ENCODE data around the gene EIF3L. TPM values are rescaled to one million over a fixed set of nuclear protein-coding genes. Genes with fewer than 3 reads are reported as not detected.

Gene EIF3L
- total RNA-seq, 2 donors from 2014 or later: 224 to 226 TPM

GRCh38 chr22:37923927-37924326, 74.7 kb downstream of the EIF3L start:
- ATAC-seq (ENCODE audit: insufficient number of reproducible peaks, low FRiP score, low read depth) (no peak), DNase-seq (ENCODE audit: low spot score) (no peak)
- no peak overlapping the region for H3K4me3 ChIP-seq
- H3K9me3 ChIP-seq: no peaks in the 10 kb centered on the region
- TF ChIP-seq CTCF (IDR thresholded peaks at IDR 0.05): no peak
- peaks cover 59% of the 10 kb centered on the region for H3K36me3 ChIP-seq
- no peak overlapping the region for H3K27ac ChIP-seq
- H3K27me3 ChIP-seq (replicated peaks; ENCODE audit: insufficient read depth): no peaks in the 10 kb centered on the region
- no peaks in the 10 kb centered on the region for H3K4me1 ChIP-seq (ENCODE audit: control insufficient read depth in 1 of 2, low read depth in 2 of 2)

GRCh38 chr22:37924386-37925065, 75.3 kb downstream of the EIF3L start:
- TF ChIP-seq CTCF (IDR thresholded peaks at IDR 0.05): no peak
- ATAC-seq (ENCODE audit: insufficient number of reproducible peaks, low FRiP score, low read depth): no peak
- Histone ChIP-seq H3K4me3 (no peak overlapping the region), H3K4me1 (ENCODE audit: control insufficient read depth in 1 of 2, low read depth in 2 of 2) (no peaks in the 10 kb centered on the region), H3K9me3 (no peaks in the 10 kb centered on the region), H3K27me3 (replicated peaks; ENCODE audit: insufficient read depth) (no peaks in the 10 kb centered on the region), H3K36me3 (peaks cover 55% of the 10 kb centered on the region), H3K27ac (no peak overlapping the region)
- DNase-seq (ENCODE audit: low spot score): no peak

GRCh38 chr22:37925330-37925729, 76.1 kb downstream of the EIF3L start:
- H3K36me3 ChIP-seq: peaks cover 48% of the 10 kb centered on the region
- H3K4me1 ChIP-seq (ENCODE audit: control insufficient read depth in 1 of 2, low read depth in 2 of 2): no peaks in the 10 kb centered on the region
- ATAC-seq (ENCODE audit: insufficient number of reproducible peaks, low FRiP score, low read depth) (no peak), DNase-seq (ENCODE audit: low spot score) (no peak)
- no peak overlapping the region for H3K4me3 ChIP-seq
- no peak overlapping the region for H3K27ac ChIP-seq
- no peak for TF ChIP-seq CTCF (IDR thresholded peaks at IDR 0.05)
- no peaks in the 10 kb centered on the region for H3K27me3 ChIP-seq (replicated peaks; ENCODE audit: insufficient read depth)
- no peaks in the 10 kb centered on the region for H3K9me3 ChIP-seq

- Histone ChIP-seq H3K36me3 (peaks cover 48% of the 10 kb centered on the region), H3K9me3 (no peaks in the 10 kb centered on the region), H3K4me1 (ENCODE audit: control insufficient read depth in 1 of 2, low read depth in 2 of 2) (no peaks in the 10 kb centered on the region), H3K27ac (no peak overlapping the region), H3K4me3 (no peak overlapping the region), H3K27me3 (replicated peaks; ENCODE audit: insufficient read depth) (no peaks in the 10 kb centered on the region)
- ATAC-seq (ENCODE audit: insufficient number of reproducible peaks, low FRiP score, low read depth): no peak
- DNase-seq (ENCODE audit: low spot score): no peak
- TF ChIP-seq CTCF (IDR thresholded peaks at IDR 0.05): no peak
These were observed 76.5 kb downstream of the EIF3L start for GRCh38 chr22:37925767-37926166.

DNA sequence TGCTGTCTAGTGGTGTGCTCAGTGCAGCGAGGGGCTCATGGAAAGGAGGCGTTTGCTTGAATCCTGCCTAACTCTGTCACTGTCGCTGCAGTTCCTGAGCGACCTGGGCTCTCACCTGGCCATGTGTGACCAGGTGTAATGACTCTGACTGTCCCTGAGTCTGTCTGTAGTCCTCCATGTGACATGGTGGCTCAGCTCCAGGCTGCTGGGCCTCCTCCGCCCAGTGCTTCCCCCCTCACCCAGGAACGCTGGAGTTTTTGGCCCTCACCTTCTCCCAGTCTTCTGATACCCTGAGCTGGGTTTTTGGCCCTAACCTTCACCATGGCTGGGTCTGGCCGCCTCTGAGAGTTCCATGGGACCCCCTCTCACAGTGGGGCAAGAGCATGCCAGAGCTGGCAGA, 77.1 kb downstream of the EIF3L start:
- Histone ChIP-seq H3K9me3 (no peaks in the 10 kb centered on the region), H3K4me1 (ENCODE audit: control insufficient read depth in 1 of 2, low read depth in 2 of 2) (no peaks in the 10 kb centered on the region), H3K4me3 (no peak overlapping the region), H3K27ac (no peak overlapping the region), H3K36me3 (peaks cover 48% of the 10 kb centered on the region), H3K27me3 (replicated peaks; ENCODE audit: insufficient read depth) (no peaks in the 10 kb centered on the region)
- DNase-seq (ENCODE audit: low spot score) (no peak), ATAC-seq (ENCODE audit: insufficient number of reproducible peaks, low FRiP score, low read depth) (no peak)
- TF ChIP-seq CTCF (IDR thresholded peaks at IDR 0.05): no peak
